Hematopoietic multipotent progenitor cell (in vitro differentiated cells): ENCODE data around the gene TMEM234. TPM values are rescaled to one million over a fixed set of nuclear protein-coding genes. Genes with fewer than 3 reads are reported as not detected.

Experiments used
- DNase-seq, 3 donors: peaks; one replicate each; pipeline ENCODE4 v3.0.0-alpha.2; 2011 to 2015; ENCODE audit warnings: low read depth in 2 of 3, low spot score in 2 of 3
- small RNA-seq: library from RNA; depleted of rRNA; stranded (forward); fragments of <200 nt; gene quantifications from one replicate; pipeline ENCODE3, GENCODE V24; 2012
- total RNA-seq: library from RNA; depleted of rRNA; stranded (reverse); fragments of >200 nt; gene quantifications from one replicate; pipeline ENCODE4 v1.2.3, GENCODE V29; 2012

Gene TMEM234
- total RNA-seq, 1 donor, result 28.8 TPM

- DNase-seq, result peak in 1 of 3 donors; percentile 24
Observed at GRCh38 chr1:32180186-32181060, 41.7 kb downstream of the TMEM234 start.

GRCh38 chr1:32179443-32180185 is 42.5 kb downstream of the TMEM234 start, which contains the start of gene TXLNA:
TSS of gene TXLNA (plus strand) at chr1:32179675. CDS start at chr1:32180346, 671 bp downstream.
- DNase-seq, result peak; percentile 80 to 86 (median 84)

DNA sequence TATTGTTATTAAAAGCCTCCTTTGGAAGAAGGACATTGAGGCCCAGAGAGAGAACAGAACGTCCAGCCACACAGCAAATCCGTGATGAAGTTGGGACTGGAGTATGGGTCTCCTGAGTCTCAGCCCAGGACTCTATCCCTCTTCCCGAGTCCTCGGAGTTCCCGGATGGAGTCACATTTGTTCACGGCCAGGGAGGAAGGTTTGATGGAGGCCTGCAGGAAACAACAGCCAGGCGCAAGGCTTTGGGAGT is 43.0 kb downstream of the TMEM234 start:
- no peak for DNase-seq

DNA sequence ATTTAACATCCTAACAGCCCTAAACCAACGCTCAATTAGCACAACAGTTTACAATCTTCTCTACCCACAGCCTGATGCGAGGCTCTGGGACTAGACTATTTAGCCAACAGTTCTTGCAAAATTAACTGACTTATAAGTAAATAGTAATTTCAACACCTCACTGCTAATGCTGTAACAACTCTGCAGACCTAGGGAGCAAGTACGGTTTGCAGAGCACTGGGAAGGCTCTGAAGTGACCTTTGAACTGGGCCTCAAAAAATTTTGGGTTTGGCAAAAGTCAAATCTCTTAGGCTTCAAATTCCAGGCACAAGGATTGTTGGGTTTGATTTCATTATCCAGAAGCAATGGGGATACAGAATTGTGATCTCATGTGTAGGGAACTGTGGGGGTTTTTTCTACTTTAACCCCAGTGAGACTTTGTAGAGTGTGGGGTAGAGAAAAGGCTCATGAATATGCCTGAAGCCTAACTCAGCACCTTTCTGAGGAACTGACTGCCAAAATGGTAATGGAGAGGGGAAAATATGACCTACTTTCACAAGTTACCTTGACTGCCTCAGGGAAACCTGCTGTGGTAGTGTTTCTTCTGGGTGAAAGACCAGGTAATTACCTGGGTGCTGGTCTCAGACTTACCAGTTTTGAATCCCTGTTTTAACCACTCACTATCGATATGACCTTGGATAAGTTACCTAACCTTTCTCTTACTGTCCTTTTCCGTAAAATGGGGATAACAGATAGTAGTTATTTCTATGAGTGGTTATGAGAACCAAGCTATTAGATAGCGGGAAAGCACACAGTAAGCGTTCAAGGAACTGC is 43.6 kb downstream of the TMEM234 start:
- DNase-seq, result no peak

- DNase-seq, result peak in 2 of 3 donors; percentile 26 to 55
Observed at GRCh38 chr1:32172621-32173245, 49.4 kb downstream of the TMEM234 start.

- DNase-seq, result no peak
Observed at GRCh38 chr1:32170991-32171390, 51.2 kb downstream of the TMEM234 start.

Small RNAs within 50 kb of the gene (small RNA-seq; reads per million reads assigned to genes)
- not detected for gene RF00017

Other genes starting within 250 kb of the TMEM234 start
- 79.2 TPM for gene KHDRBS1, start 208.5 kb downstream of the TMEM234 start, total RNA-seq
- 17.5 TPM for gene TMEM39B, start 149.4 kb downstream of the TMEM234 start, total RNA-seq
- 17.2 TPM for gene KPNA6, start 114.3 kb downstream of the TMEM234 start, total RNA-seq
- 48.5 TPM for gene TXLNA, start 42.7 kb downstream of the TMEM234 start, total RNA-seq
- 18.0 TPM for gene CCDC28B, start 21.8 kb downstream of the TMEM234 start, total RNA-seq
- 1.3 TPM for gene IQCC, start 16.7 kb downstream of the TMEM234 start, total RNA-seq
- under 0.01 TPM for gene DCDC2B, start 13.3 kb downstream of the TMEM234 start, total RNA-seq
- 292 TPM for gene EIF3I, start 54 bp upstream of the TMEM234 start, total RNA-seq
- gene FAM167B, start 24.9 kb upstream of the TMEM234 start, total RNA-seq, result under 0.01 TPM
- gene LCK, start 28.9 kb upstream of the TMEM234 start, total RNA-seq, result 3.5 TPM
- gene HDAC1, start 69.7 kb upstream of the TMEM234 start, total RNA-seq, result 65.7 TPM
- 34.5 TPM for gene MARCKSL1, start 113.9 kb upstream of the TMEM234 start, total RNA-seq
- 7.8 TPM for gene FAM229A, start 140.1 kb upstream of the TMEM234 start, total RNA-seq
- gene TSSK3, start 140.2 kb upstream of the TMEM234 start, total RNA-seq, result 0.27 TPM
- gene BSDC1, start 172.1 kb upstream of the TMEM234 start, total RNA-seq, result 73.8 TPM
- under 0.01 TPM for gene ZBTB8B, start 242.7 kb upstream of the TMEM234 start, total RNA-seq